ENCODE data around the gene RNF207. TPM values are rescaled to one million over a fixed set of nuclear protein-coding genes. Genes with fewer than 3 reads are reported as not detected.

RNF207 gene
- total and polyA plus RNA-seq, 5 donors from 2014 or later = 0.08 to 8.4 (median 0.48) TPM

GRCh38 chr1:6163973-6164617 lies 41.8 kb upstream of the RNF207 start:
- no peaks in the 10 kb centered on the region for H3K4me1 Mint-ChIP-seq
- no peaks in the 10 kb centered on the region for H3K9me3 Mint-ChIP-seq
- Histone ChIP-seq H3K27ac (ENCODE audit: insufficient read depth, low read length, poor library complexity, severe bottlenecking) (no peak overlapping the region), H3K9me3 (ENCODE audit: control insufficient read depth in 2 of 2, low read length in 2 of 2) (no peaks in the 10 kb centered on the region), H3K4me1 (ENCODE audit: control insufficient read depth, insufficient read depth, low read length, poor library complexity, severe bottlenecking) (no peaks in the 10 kb centered on the region), H3K4me3 (ENCODE audit: low read depth, low read length) (no peak overlapping the region), H3K36me3 (ENCODE audit: control insufficient read depth, insufficient read depth, low read length) (no peaks in the 10 kb centered on the region), H3K27me3 (ENCODE audit: control insufficient read depth, insufficient read depth, low read length) (no peaks in the 10 kb centered on the region)
- H3K4me3 Mint-ChIP-seq = no peak overlapping the region
- H3K27me3 Mint-ChIP-seq = no peaks in the 10 kb centered on the region
- ATAC-seq (ENCODE audit: low read depth in 2 of 2) = no peak
- no peak for DNase-seq
- H3K36me3 Mint-ChIP-seq = peaks cover 3% of the 10 kb centered on the region
- H3K27ac Mint-ChIP-seq = no peak overlapping the region

GRCh38 chr1:6165027-6165426 lies 40.9 kb upstream of the RNF207 start:
- H3K27me3 Mint-ChIP-seq = peaks cover 4% of the 10 kb centered on the region
- Histone ChIP-seq H3K4me1 (ENCODE audit: control insufficient read depth, insufficient read depth, low read length, poor library complexity, severe bottlenecking) (no peaks in the 10 kb centered on the region), H3K36me3 (ENCODE audit: control insufficient read depth, insufficient read depth, low read length) (no peaks in the 10 kb centered on the region), H3K27ac (ENCODE audit: insufficient read depth, low read length, poor library complexity, severe bottlenecking) (no peak overlapping the region), H3K9me3 (ENCODE audit: control insufficient read depth in 2 of 2, low read length in 2 of 2) (no peaks in the 10 kb centered on the region), H3K27me3 (ENCODE audit: control insufficient read depth, insufficient read depth, low read length) (no peaks in the 10 kb centered on the region), H3K4me3 (ENCODE audit: low read depth, low read length) (no peak overlapping the region)
- DNase-seq (no peak), ATAC-seq (ENCODE audit: low read depth in 2 of 2) (no peak)
- H3K36me3 Mint-ChIP-seq = no peaks in the 10 kb centered on the region
- H3K27ac Mint-ChIP-seq = no peak overlapping the region
- H3K9me3 Mint-ChIP-seq = no peaks in the 10 kb centered on the region
- H3K4me1 Mint-ChIP-seq = no peaks in the 10 kb centered on the region
- H3K4me3 Mint-ChIP-seq = no peak overlapping the region

- H3K36me3 Mint-ChIP-seq = no peaks in the 10 kb centered on the region
- H3K9me3 Mint-ChIP-seq = no peaks in the 10 kb centered on the region
- DNase-seq (no peak), ATAC-seq (ENCODE audit: low read depth in 2 of 2) (no peak)
- no peaks in the 10 kb centered on the region for H3K27me3 ChIP-seq (ENCODE audit: control insufficient read depth, insufficient read depth, low read length)
- no peaks in the 10 kb centered on the region for H3K9me3 ChIP-seq (ENCODE audit: control insufficient read depth in 2 of 2, low read length in 2 of 2)
- H3K4me1 Mint-ChIP-seq = no peaks in the 10 kb centered on the region
- H3K4me3 Mint-ChIP-seq = no peak overlapping the region
- H3K4me3 ChIP-seq (ENCODE audit: low read depth, low read length) = no peak overlapping the region
- no peaks in the 10 kb centered on the region for H3K36me3 ChIP-seq (ENCODE audit: control insufficient read depth, insufficient read depth, low read length)
- no peak overlapping the region for H3K27ac ChIP-seq (ENCODE audit: insufficient read depth, low read length, poor library complexity, severe bottlenecking)
- peaks cover 4% of the 10 kb centered on the region for H3K27me3 Mint-ChIP-seq
- no peak overlapping the region for H3K27ac Mint-ChIP-seq
- H3K4me1 ChIP-seq (ENCODE audit: control insufficient read depth, insufficient read depth, low read length, poor library complexity, severe bottlenecking) = no peaks in the 10 kb centered on the region
These were observed 40.4 kb upstream of the RNF207 start for GRCh38 chr1:6165441-6165985.

- Histone ChIP-seq H3K4me3 (ENCODE audit: low read depth, low read length) (no peak overlapping the region), H3K27ac (ENCODE audit: insufficient read depth, low read length, poor library complexity, severe bottlenecking) (no peak overlapping the region), H3K27me3 (ENCODE audit: control insufficient read depth, insufficient read depth, low read length) (no peaks in the 10 kb centered on the region), H3K36me3 (ENCODE audit: control insufficient read depth, insufficient read depth, low read length) (no peaks in the 10 kb centered on the region), H3K4me1 (ENCODE audit: control insufficient read depth, insufficient read depth, low read length, poor library complexity, severe bottlenecking) (no peaks in the 10 kb centered on the region), H3K9me3 (ENCODE audit: control insufficient read depth in 2 of 2, low read length in 2 of 2) (no peaks in the 10 kb centered on the region)
- H3K36me3 Mint-ChIP-seq = no peaks in the 10 kb centered on the region
- no peak overlapping the region for H3K4me3 Mint-ChIP-seq
- no peak for DNase-seq
- ATAC-seq (ENCODE audit: low read depth in 2 of 2) = no peak
- peaks cover 4% of the 10 kb centered on the region for H3K27me3 Mint-ChIP-seq
- H3K4me1 Mint-ChIP-seq = no peaks in the 10 kb centered on the region
- H3K9me3 Mint-ChIP-seq = no peaks in the 10 kb centered on the region
- no peak overlapping the region for H3K27ac Mint-ChIP-seq
These were observed 39.7 kb upstream of the RNF207 start for GRCh38 chr1:6166221-6166620.

- Histone ChIP-seq H3K4me1 (ENCODE audit: control insufficient read depth, insufficient read depth, low read length, poor library complexity, severe bottlenecking) (no peaks in the 10 kb centered on the region), H3K9me3 (ENCODE audit: control insufficient read depth in 2 of 2, low read length in 2 of 2) (no peaks in the 10 kb centered on the region), H3K27me3 (ENCODE audit: control insufficient read depth, insufficient read depth, low read length) (no peaks in the 10 kb centered on the region), H3K27ac (ENCODE audit: insufficient read depth, low read length, poor library complexity, severe bottlenecking) (no peak overlapping the region), H3K36me3 (ENCODE audit: control insufficient read depth, insufficient read depth, low read length) (no peaks in the 10 kb centered on the region), H3K4me3 (ENCODE audit: low read depth, low read length) (no peak overlapping the region)
- Mint-ChIP-seq H3K27me3 (peaks cover 10% of the 10 kb centered on the region), H3K9me3 (no peaks in the 10 kb centered on the region), H3K4me3 (no peak overlapping the region), H3K4me1 (no peaks in the 10 kb centered on the region), H3K36me3 (no peaks in the 10 kb centered on the region), H3K27ac (peak overlapping the region in 1 of 3 donors; percentile 26)
- DNase-seq = no peak
- no peak for ATAC-seq (ENCODE audit: low read depth in 2 of 2)
These were observed 39.1 kb upstream of the RNF207 start for GRCh38 chr1:6166655-6167390.

- no peaks in the 10 kb centered on the region for H3K36me3 ChIP-seq (ENCODE audit: control insufficient read depth, insufficient read depth, low read length)
- no peak overlapping the region for H3K4me3 ChIP-seq (ENCODE audit: low read depth, low read length)
- no peak overlapping the region for H3K27ac ChIP-seq (ENCODE audit: insufficient read depth, low read length, poor library complexity, severe bottlenecking)
- Mint-ChIP-seq H3K4me3 (no peak overlapping the region), H3K4me1 (no peaks in the 10 kb centered on the region), H3K36me3 (no peaks in the 10 kb centered on the region), H3K9me3 (no peaks in the 10 kb centered on the region), H3K27me3 (peaks cover 10% of the 10 kb centered on the region), H3K27ac (peak overlapping the region in 1 of 3 donors; percentile 17)
- no peaks in the 10 kb centered on the region for H3K4me1 ChIP-seq (ENCODE audit: control insufficient read depth, insufficient read depth, low read length, poor library complexity, severe bottlenecking)
- H3K9me3 ChIP-seq (ENCODE audit: control insufficient read depth in 2 of 2, low read length in 2 of 2) = no peaks in the 10 kb centered on the region
- no peaks in the 10 kb centered on the region for H3K27me3 ChIP-seq (ENCODE audit: control insufficient read depth, insufficient read depth, low read length)
- ATAC-seq (ENCODE audit: low read depth in 2 of 2) (no peak), DNase-seq (no peak)
These were observed 38.3 kb upstream of the RNF207 start for GRCh38 chr1:6167391-6168303.

- no peak for DNase-seq
- Histone ChIP-seq H3K27ac (ENCODE audit: insufficient read depth, low read length, poor library complexity, severe bottlenecking) (no peak overlapping the region), H3K27me3 (ENCODE audit: control insufficient read depth, insufficient read depth, low read length) (no peaks in the 10 kb centered on the region), H3K4me3 (ENCODE audit: low read depth, low read length) (no peak overlapping the region), H3K9me3 (ENCODE audit: control insufficient read depth in 2 of 2, low read length in 2 of 2) (no peaks in the 10 kb centered on the region), H3K4me1 (ENCODE audit: control insufficient read depth, insufficient read depth, low read length, poor library complexity, severe bottlenecking) (no peaks in the 10 kb centered on the region), H3K36me3 (ENCODE audit: control insufficient read depth, insufficient read depth, low read length) (no peaks in the 10 kb centered on the region)
- Mint-ChIP-seq H3K9me3 (no peaks in the 10 kb centered on the region), H3K4me3 (no peak overlapping the region), H3K27ac (no peak overlapping the region), H3K4me1 (no peaks in the 10 kb centered on the region), H3K36me3 (no peaks in the 10 kb centered on the region), H3K27me3 (peaks cover 10% of the 10 kb centered on the region)
- ATAC-seq (ENCODE audit: low read depth in 2 of 2) = no peak
These were observed 36.9 kb upstream of the RNF207 start for GRCh38 chr1:6168947-6169586.
